GM12891 (cell line): ENCODE results near the gene CDH15.

Experiments used
- DNase-seq: peaks from one replicate; pipeline ENCODE4 v3.0.0; 2011; ENCODE audit warnings: low spot score; ENCODE audit not compliant: insufficient read length
- FAIRE-seq: peaks from 2 replicates; lab custom pipeline; 2011; peaks lifted over from hg19 to GRCh38; lab: Jason Lieb, UNC
- PAX5 ChIP-seq: IDR thresholded peaks from 2 replicates; pipeline ENCODE4 v1.6.1; 2011; ENCODE audit warnings: low read length, moderate library complexity, mild to moderate bottlenecking; ENCODE audit not compliant: insufficient read depth, severe bottlenecking
- POLR2A ChIP-seq: IDR thresholded peaks from 2 replicates; pipeline ENCODE4 v1.6.1; 2011; ENCODE audit warnings: low read depth, low read length, control low read depth
- POLR2AphosphoS5 ChIP-seq: IDR thresholded peaks from 2 replicates; pipeline ENCODE4 v1.6.1; 2011; ENCODE audit warnings: low read depth, low read length, control low read depth
- POU2F2 ChIP-seq: IDR thresholded peaks from 2 replicates; pipeline ENCODE4 v1.6.1; 2011; ENCODE audit warnings: low read depth, mild to moderate bottlenecking, control low read depth, low read length, moderate library complexity
- SPI1 ChIP-seq: IDR thresholded peaks from 2 replicates; pipeline ENCODE4 v1.6.1; 2011; ENCODE audit warnings: low read depth, low read length, control low read depth
- TAF1 ChIP-seq: IDR thresholded peaks from 2 replicates; pipeline ENCODE4 v1.6.1; 2011; ENCODE audit warnings: low read depth, low read length, control low read depth

CDH15 gene

DNA sequence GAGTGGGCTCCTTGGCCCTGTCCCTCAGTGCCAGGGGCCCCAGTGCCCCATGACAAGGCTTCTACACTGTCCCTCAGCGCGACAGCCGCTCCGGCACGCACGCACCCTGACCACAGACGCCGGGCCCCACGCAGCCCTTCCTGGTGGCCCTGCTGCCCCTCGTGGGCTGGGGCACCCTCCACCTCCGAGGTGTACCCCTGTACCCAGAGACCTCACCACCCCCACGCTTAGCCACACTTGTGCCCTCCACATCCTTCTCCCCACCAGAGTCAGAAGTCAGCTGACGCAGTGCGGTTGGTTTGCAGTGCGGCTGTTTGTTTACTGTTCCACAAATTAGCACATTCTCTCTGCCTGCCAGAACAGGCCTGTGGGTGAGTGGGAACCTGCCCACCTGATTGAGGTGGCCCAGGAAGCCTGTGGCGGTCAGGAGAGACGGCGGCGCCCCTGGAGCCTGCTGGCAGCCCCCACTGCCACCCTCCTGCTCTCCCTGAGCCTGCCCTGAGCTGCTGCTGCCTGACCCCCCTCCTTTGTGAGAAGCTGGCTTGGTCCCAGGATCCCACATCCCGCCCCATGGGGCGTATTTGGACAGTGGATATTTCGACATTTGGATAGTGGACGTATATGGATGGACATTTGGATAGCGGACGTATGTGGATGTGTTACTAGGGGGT is 38.0 kb upstream of the CDH15 start:
- FAIRE-seq (no peak), DNase-seq (no peak)

DNA sequence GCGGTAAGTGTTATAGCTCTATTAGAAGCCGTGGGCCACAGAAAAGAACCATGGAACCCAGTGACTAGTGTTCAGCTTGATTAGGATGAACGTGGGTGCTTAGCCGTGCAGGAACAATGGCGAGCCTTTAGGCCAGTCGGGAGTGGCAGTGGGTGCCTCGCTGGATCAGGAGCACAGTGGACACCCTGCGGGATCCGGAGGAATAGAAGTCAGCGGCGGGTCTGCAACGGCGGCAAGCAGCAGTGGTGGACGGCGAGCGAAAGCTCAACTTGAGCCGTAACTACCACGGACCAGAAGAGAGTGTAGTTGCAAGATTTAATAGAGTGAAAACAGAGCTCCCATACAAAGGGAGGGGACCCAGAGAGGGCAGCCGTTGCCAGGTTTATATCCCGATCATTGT is 37.3 kb upstream of the CDH15 start:
- no peak for DNase-seq
- no peak for FAIRE-seq
- no peak for TF ChIP-seq POU2F2
- no peak for TF ChIP-seq TAF1
- no peak for TF ChIP-seq PAX5
- no peak for TF ChIP-seq POLR2A
- TF ChIP-seq SPI1, result no peak
- no peak for TF ChIP-seq POLR2AphosphoS5

More for the DNA sequence above, 38.0 kb upstream of the CDH15 start:
- TF ChIP-seq POU2F2 (no peak), TAF1 (no peak), PAX5 (no peak), SPI1 (no peak), POLR2A (no peak), POLR2AphosphoS5 (no peak)

DNA sequence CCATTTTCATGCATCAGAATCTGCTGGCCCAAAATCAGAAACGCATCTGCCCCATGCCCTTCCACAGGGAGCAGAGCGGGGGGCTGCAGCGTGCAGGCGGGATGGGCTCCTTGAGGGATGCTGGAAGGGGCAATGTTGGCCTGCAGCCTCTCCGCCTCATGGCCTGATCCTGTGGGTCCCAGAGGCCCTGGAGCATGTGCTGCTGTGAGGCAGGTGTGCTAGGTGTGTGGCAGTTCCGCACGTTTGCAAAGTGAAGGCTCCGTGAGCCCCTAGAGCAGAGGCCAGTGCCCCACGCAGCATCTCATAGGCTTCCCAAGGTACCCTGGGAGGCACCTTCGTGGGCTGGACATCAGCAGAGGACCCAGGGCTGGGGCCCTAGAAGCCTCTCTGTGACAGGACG is 36.4 kb upstream of the CDH15 start:
- no peak for DNase-seq
- no peak for FAIRE-seq
- TF ChIP-seq SPI1, result no peak

DNA sequence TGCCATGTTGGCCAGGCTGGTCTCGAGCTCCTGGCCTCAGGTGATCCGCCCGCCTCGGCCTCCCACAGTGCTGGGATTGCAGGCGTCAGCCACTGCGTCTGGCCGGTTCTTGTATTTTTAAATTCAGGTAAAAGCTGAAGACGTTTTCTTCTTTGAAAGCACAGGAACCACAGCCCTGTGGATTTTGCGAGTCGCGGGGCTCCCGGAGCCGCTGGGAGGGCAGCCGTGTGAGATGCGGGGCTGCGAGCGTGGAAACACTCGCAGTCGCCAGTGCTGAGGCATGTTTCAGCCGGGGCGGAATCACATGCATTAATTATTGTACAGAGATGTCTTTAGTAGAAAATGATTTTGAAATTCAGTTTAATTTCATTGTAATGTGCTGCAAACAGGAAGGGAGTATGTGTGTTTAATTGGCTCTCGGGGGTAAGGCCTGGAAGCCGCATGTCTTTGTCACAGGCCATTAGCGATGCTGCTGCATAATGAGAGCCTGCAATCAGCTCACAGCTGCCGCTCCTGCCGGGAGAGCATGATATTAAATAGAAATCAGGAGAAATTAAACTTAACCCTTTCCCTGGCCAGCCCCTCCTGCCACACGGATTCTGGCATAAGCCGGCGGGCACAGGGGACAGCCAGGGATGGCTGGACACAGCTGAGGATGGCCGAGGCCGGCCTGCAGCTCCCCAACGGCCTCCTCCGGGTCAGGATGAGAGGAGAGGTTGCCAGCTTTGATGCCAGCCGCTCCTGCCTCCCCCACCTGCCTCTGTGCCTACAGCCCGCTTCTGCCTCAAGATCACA is 35.4 kb upstream of the CDH15 start:
- DNase-seq, result no peak
- TF ChIP-seq TAF1 (no peak), POLR2AphosphoS5 (no peak), POLR2A (no peak), POU2F2 (no peak), SPI1 (no peak), PAX5 (no peak)
- FAIRE-seq, result no peak

DNA sequence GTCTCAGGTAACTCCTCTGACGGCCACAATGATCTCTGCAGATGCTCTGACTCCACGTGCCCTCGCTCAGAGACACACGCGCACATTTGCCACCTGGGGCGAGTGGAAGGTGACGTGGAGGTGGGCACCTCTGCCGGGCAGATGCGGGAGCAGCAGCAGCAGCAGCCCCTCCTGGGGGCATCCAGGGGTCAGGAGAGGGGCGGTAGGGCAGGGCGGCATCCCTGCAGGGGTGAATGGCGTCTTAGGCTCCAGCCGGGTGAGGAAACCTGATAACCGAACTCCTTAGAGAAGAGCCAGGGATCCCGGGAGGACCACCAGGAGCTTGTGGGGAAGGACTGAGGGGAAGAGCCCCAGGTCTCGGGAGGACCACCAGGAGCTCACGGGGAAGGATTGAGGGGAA is 34.6 kb upstream of the CDH15 start:
- DNase-seq (no peak), FAIRE-seq (peak; percentile 35)
- TF ChIP-seq SPI1 (no peak), POLR2A (no peak), PAX5 (no peak), POLR2AphosphoS5 (no peak), POU2F2 (no peak), TAF1 (no peak)

DNA sequence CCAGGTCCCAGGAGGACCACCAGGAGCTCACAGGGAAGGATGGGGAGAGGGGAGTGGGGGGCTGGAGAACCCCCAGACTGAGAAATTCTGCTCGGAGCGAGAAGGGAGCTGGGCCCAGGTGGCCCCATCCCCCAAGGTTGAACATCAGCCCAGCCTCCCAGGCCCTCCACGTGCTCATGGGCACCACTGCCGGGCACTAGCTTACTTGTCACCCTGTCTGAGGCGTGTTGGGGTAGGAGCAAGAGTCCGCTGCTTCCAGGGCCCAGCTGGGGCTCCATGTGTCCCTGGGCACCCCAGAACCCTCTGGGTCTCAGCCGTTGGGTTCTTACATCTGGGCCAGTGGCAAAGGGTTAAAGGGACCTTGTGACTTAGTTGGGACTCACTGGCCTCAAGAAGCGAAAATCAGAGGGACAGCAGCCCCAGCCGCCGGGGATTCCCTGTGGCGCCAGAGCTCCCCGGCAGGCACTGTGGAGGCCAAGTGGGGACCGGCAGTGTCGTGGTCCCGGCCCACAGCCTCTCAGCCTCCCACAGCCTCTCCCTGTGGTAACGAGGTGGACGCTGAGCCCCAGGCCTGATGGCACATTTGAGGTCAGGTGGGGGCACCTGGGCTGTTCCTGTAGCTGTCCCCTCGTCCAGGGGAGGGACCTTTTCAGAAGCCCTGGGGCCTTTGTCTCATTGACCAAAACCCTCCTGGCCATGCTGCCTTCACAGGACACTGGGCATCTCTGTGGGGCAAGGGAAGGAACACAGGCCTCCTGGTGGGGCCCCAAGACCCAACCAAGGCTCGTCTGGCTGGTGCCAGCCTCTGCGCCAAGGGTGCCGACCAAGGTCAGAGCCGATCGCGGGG is 33.7 kb upstream of the CDH15 start:
- FAIRE-seq (no peak), DNase-seq (no peak)
- TF ChIP-seq POLR2AphosphoS5, result no peak
- no peak for TF ChIP-seq SPI1

DNA sequence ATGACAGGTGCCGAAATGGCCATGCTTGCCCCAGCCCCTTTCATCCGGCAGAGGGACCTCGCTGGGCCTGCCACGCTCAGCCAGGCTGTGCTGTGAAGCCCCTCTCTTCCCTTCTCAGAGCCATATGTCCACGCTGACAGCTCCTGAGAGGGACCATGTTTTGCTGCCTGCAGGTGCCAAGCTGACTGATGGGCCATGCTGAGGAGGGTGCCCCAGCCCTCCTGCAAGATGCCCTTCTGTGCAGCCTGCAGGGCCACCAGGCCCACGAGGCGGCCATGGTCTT is 33.1 kb upstream of the CDH15 start:
- DNase-seq (no peak), FAIRE-seq (no peak)
- no peak for TF ChIP-seq PAX5
- TF ChIP-seq POLR2AphosphoS5, result no peak
- TF ChIP-seq TAF1, result no peak
- TF ChIP-seq POU2F2, result no peak
- TF ChIP-seq POLR2A, result no peak
- no peak for TF ChIP-seq SPI1

DNA sequence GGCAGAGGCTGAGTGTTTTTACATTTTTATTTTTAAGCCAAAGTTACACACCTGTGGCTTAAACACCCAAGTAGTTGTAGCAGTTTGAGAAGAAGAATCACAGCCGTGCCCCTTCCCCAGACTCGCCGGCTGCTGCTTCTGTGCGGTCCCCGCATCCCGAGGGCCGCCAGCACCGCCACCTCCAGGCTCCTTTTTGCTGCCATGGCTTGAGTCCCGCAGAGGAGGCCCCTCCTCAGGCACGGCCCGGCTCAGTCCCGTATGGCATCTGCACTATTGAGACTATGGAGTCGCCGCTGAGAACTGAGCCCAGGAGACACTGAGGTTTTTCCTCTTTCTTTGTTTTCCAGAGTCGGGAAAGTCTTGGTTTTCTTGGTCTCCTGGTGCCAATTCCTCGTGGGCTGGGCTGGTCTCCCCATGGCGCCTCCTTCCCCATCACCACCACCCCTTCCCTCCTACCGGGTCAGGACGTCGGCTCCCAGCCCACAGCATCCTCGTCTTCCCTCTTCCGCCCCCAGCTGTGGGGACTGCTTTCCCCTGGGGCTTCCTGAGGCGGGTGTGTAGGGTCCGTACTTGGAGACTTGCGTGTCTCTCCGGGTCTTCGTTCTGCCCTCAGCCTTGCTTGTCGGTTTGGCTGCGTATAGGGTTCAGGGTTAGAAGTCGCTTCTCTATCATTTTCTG is 32.6 kb upstream of the CDH15 start:
- FAIRE-seq (no peak), DNase-seq (no peak)
- TF ChIP-seq POLR2A (no peak), PAX5 (no peak), POU2F2 (no peak), POLR2AphosphoS5 (no peak), TAF1 (no peak), SPI1 (no peak)

DNA sequence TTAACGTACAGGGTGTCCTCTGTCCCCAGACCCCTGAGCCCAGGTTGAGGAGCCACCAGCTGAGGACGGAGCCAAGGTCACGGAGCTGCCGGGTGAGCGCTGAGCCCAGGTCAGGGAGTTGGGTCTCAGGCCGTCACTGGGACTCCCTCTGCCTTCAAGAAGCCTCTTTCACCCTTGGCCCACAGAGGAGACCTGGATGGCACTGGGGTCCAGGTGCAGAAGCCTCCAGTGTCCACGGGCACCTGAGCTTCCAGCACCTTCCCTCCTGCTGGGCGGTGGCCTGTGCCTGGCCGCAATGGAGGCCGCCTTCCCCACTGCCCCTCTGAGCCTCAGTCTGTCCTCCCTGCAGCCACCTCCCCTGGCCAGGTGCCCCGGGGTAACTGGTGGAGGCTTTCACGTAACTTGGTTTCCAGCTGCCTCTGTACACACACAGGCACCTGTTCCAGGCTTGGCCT is 31.6 kb upstream of the CDH15 start:
- DNase-seq (no peak), FAIRE-seq (no peak)
- TF ChIP-seq TAF1 (no peak), SPI1 (no peak), POU2F2 (no peak), POLR2A (no peak), PAX5 (no peak), POLR2AphosphoS5 (no peak)
